H1 (cell line): Measurements from ENCODE around the gene MT2A. TPM values are rescaled to one million over a fixed set of nuclear protein-coding genes. Genes with fewer than 3 reads are reported as not detected.
"Not testable (repeated sequence)": the region's sequence is repeated elsewhere in the genome, so short reads cannot be mapped to it uniquely, and the experiment has no call there.

ENCODE experiments used
- CTCF ChIA-PET: fragments of 300-600 bp; sonication (Branson Sonifier 250); formaldehyde crosslinking; loops from one replicate; lab custom pipeline; 2021; ENCODE audit not compliant: partially characterized antibody; lab: Charles Lee
- POLR2A ChIA-PET: fragments of 300-600 bp; sonication (Branson Sonifier 250); formaldehyde crosslinking; loops from one replicate; lab custom pipeline; 2021; ENCODE audit warnings: inconsistent platforms; ENCODE audit not compliant: partially characterized antibody; lab: Charles Lee
- DNase-seq, 2 experiments: peaks; one replicate each; pipeline versions ENCODE4 v3.0.0 to v3.0.0-alpha.2; 2010 to 2022; ENCODE audit warnings: low spot score in 2 of 2, low read depth in 1 of 2, mixed read lengths in 1 of 2
- FAIRE-seq: peaks from 2 replicates; lab custom pipeline; 2011; peaks lifted over from hg19 to GRCh38; lab: Jason Lieb, UNC
- H2AFZ ChIP-seq: 2 replicates; pipeline ENCODE4 v1.8.1; 2012; ENCODE audit warnings: low read length, inconsistent platforms
- H2AK5ac ChIP-seq: 2 replicates; pipeline ENCODE4 v1.6.1; 2013; ENCODE audit warnings: low read depth, low read length
- H2BK120ac ChIP-seq: replicated peaks from 2 replicates; pipeline ENCODE3; 2013; ENCODE audit warnings: low read depth, low read length, inconsistent platforms
- H2BK12ac ChIP-seq: 2 replicates; pipeline ENCODE4 v1.6.1; 2013; ENCODE audit warnings: low read depth, low read length
- H2BK15ac ChIP-seq: 2 replicates; pipeline ENCODE4 v1.6.1; 2013; ENCODE audit warnings: low read length
- H2BK20ac ChIP-seq: 2 replicates; pipeline ENCODE4 v1.6.1; 2013; ENCODE audit warnings: low read length
- H2BK5ac ChIP-seq: 2 replicates; pipeline ENCODE4 v1.6.1; 2013; ENCODE audit warnings: low read depth, low read length
- H3K14ac ChIP-seq: 2 replicates; pipeline ENCODE4 v1.6.1; 2013; ENCODE audit warnings: inconsistent platforms; ENCODE audit not compliant: insufficient read length
- H3K18ac ChIP-seq: 2 replicates; pipeline ENCODE4 v1.6.1; 2013; ENCODE audit warnings: low read length; ENCODE audit errors: extremely low read depth
- H3K23ac ChIP-seq: 2 replicates; pipeline ENCODE4 v1.6.1; 2013; ENCODE audit warnings: inconsistent platforms; ENCODE audit not compliant: insufficient read length
- H3K23me2 ChIP-seq: 2 replicates; pipeline ENCODE4 v1.6.1; 2013; ENCODE audit warnings: low read depth, low read length
- H3K27ac ChIP-seq: 2 replicates; pipeline ENCODE4 v1.6.1; 2011; ENCODE audit warnings: low read depth, low read length, inconsistent platforms
- H3K27me3 ChIP-seq, 4 experiments: replicated peaks in 1 of 4; 1 replicate in 1 of 4; 2 replicates in 3 of 4; pipeline versions ENCODE4 v1.6.1 to v1.8.1; 2011 to 2013; ENCODE audit warnings: low read length in 3 of 4, mild to moderate bottlenecking in 3 of 4, inconsistent platforms in 2 of 4, mixed read lengths in 2 of 4, moderate library complexity in 1 of 4; ENCODE audit not compliant: control insufficient read depth in 3 of 4, insufficient read depth in 3 of 4; ENCODE audit errors: extremely low read depth in 1 of 4
- H3K36me3 ChIP-seq, 4 experiments: 2 replicates each; pipeline versions ENCODE4 v1.6.1 to v1.8.1; 2011 to 2013; ENCODE audit warnings: mild to moderate bottlenecking in 4 of 4, low read length in 3 of 4, moderate library complexity in 2 of 4, control low read depth in 1 of 4, inconsistent platforms in 1 of 4; ENCODE audit not compliant: insufficient read depth in 4 of 4, control insufficient read depth in 2 of 4
- H3K4ac ChIP-seq: replicated peaks from 2 replicates; pipeline ENCODE3; 2013; ENCODE audit warnings: low read length, low read depth, mixed read lengths, inconsistent platforms; ENCODE audit not compliant: insufficient read length
- H3K4me1 ChIP-seq, 4 experiments: replicated peaks in 1 of 4; 1 replicate in 1 of 4; 2 replicates in 3 of 4; pipeline versions ENCODE4 v1.6.1 to v1.8.1; 2011 to 2013; ENCODE audit warnings: low read length in 3 of 4, inconsistent platforms in 2 of 4, mixed read lengths in 1 of 4; ENCODE audit not compliant: insufficient read depth in 4 of 4, control insufficient read depth in 3 of 4
- H3K4me2 ChIP-seq, 2 experiments: 2 replicates each; pipeline versions ENCODE4 v1.6.1 to v1.8.1; 2011 to 2013; ENCODE audit warnings: low read depth in 2 of 2, low read length in 2 of 2, control low read depth in 1 of 2, inconsistent platforms in 1 of 2, mild to moderate bottlenecking in 1 of 2; ENCODE audit not compliant: insufficient read depth in 1 of 2
- H3K4me3 ChIP-seq, 4 experiments: fragments of 200-600, 300-600 bp in 1 of 4; sonication (generic), shearing (Covaris generic), sonication (Bioruptor Twin) in 1 of 4; 2 replicates each; pipeline versions ENCODE4 v1.5.1 to v1.8.1; 2011 to 2016; ENCODE audit warnings: low read length in 4 of 4, low read depth in 3 of 4, control low read depth in 2 of 4, inconsistent platforms in 2 of 4, mild to moderate bottlenecking in 2 of 4, mixed read lengths in 1 of 4, moderate library complexity in 1 of 4; ENCODE audit not compliant: insufficient read depth in 2 of 4; ENCODE audit errors: extremely low read depth in 1 of 4
- H3K56ac ChIP-seq: replicated peaks from 2 replicates; pipeline ENCODE3; 2013; ENCODE audit warnings: low read depth, mild to moderate bottlenecking, mixed read lengths, low read length, inconsistent platforms; ENCODE audit not compliant: insufficient read length
- H3K79me1 ChIP-seq: 2 replicates; pipeline ENCODE4 v1.6.1; 2013; ENCODE audit warnings: low read depth, low read length, control low read depth
- H3K79me2 ChIP-seq, 2 experiments: 2 replicates each; pipeline versions ENCODE4 v1.6.1 to v1.8.1; 2012 to 2013; ENCODE audit warnings: low read length in 2 of 2, mild to moderate bottlenecking in 2 of 2, inconsistent platforms in 1 of 2; ENCODE audit not compliant: insufficient read depth in 2 of 2, control insufficient read depth in 1 of 2
- H3K9ac ChIP-seq, 4 experiments: replicated peaks in 1 of 4; 1 replicate in 1 of 4; 2 replicates in 3 of 4; pipeline versions ENCODE4 v1.6.1 to v1.8.1; 2011 to 2013; ENCODE audit warnings: low read depth in 3 of 4, low read length in 3 of 4, control low read depth in 2 of 4, mild to moderate bottlenecking in 2 of 4, moderate library complexity in 2 of 4, inconsistent platforms in 1 of 4; ENCODE audit errors: extremely low read depth in 1 of 4
- H3K9me3 ChIP-seq, 2 experiments: 2 replicates each; pipeline versions ENCODE4 v1.6.1 to v1.8.1; 2012 to 2013; ENCODE audit warnings: mild to moderate bottlenecking in 2 of 2, moderate library complexity in 2 of 2, control low read depth in 1 of 2, inconsistent platforms in 1 of 2, low read depth in 1 of 2, low read length in 1 of 2, mixed read lengths in 1 of 2; ENCODE audit not compliant: insufficient read depth in 2 of 2
- H4K20me1 ChIP-seq, 2 experiments: replicated peaks in 1 of 2; 2 replicates each; pipeline versions ENCODE3 to v1.8.1; 2011 to 2013; ENCODE audit warnings: inconsistent platforms in 2 of 2, low read length in 2 of 2, mild to moderate bottlenecking in 1 of 2; ENCODE audit not compliant: insufficient read depth in 2 of 2, control insufficient read depth in 1 of 2
- H4K5ac ChIP-seq: 2 replicates; pipeline ENCODE4 v1.6.1; 2013; ENCODE audit warnings: low read length, low read depth, mixed read lengths, inconsistent platforms; ENCODE audit not compliant: insufficient read length
- H4K8ac ChIP-seq: 2 replicates; pipeline ENCODE4 v1.8.0; 2013; ENCODE audit warnings: mild to moderate bottlenecking, moderate library complexity, low read length, inconsistent platforms; ENCODE audit not compliant: insufficient read depth; ENCODE audit errors: extremely low read depth
- H4K91ac ChIP-seq: replicated peaks from 2 replicates; pipeline ENCODE3; 2013; ENCODE audit warnings: low read length, mixed read lengths, inconsistent platforms; ENCODE audit not compliant: insufficient read length
- WGBS, 2 experiments: shearing (Covaris generic) in 1 of 2; methylation state at CpG; one replicate each; pipeline versions ENCODE4 v1.1.6 to v1.1.7; 2013 to 2015; ENCODE audit warnings: low lambda C conversion rate in 2 of 2, mixed read lengths in 2 of 2, inconsistent platforms in 1 of 2, low coverage in 1 of 2, missing lambda C conversion rate in 1 of 2; ENCODE audit not compliant: insufficient replicate concordance in 2 of 2, insufficient coverage in 1 of 2, insufficient read length in 1 of 2; ENCODE audit errors: extremely low coverage in 1 of 2, missing lambda C conversion rate in 1 of 2; 5-methylcytosine and 5-hydroxymethylcytosine counted together
- polyA plus RNA-seq, 7 experiments: library from polyadenylated mRNA; depleted of rRNA in 3 of 7; stranded (reverse) in 5 of 7; unstranded in 2 of 7; fragments of >200 nt in 5 of 7; fragments of 200-250 nt in 2 of 7; gene quantifications; 1 replicate in 5 of 7; 2 replicates in 1 of 7; 4 replicates in 1 of 7; pipeline versions ENCODE4 v1.2.1 to v1.2.3, GENCODE V29; 2011 to 2013; ENCODE audit warnings: missing spikeins in 2 of 7, mixed read lengths in 2 of 7
- total RNA-seq: library from RNA; stranded (reverse); fragmentation: NEBNext Ultra II Directional; extraction: Animal tissue kit (Norgen Biotek cat#: 25700); gene quantifications from 2 replicates; pipeline ENCODE4 v1.2.1, GENCODE V29; 2021

MT2A gene
- total and polyA plus RNA-seq, 2 of the 8 experiments (the other 6 are each of a cell fraction or from before 2014, with no cell fraction given) = 9.5 to 30.1 TPM

DNA sequence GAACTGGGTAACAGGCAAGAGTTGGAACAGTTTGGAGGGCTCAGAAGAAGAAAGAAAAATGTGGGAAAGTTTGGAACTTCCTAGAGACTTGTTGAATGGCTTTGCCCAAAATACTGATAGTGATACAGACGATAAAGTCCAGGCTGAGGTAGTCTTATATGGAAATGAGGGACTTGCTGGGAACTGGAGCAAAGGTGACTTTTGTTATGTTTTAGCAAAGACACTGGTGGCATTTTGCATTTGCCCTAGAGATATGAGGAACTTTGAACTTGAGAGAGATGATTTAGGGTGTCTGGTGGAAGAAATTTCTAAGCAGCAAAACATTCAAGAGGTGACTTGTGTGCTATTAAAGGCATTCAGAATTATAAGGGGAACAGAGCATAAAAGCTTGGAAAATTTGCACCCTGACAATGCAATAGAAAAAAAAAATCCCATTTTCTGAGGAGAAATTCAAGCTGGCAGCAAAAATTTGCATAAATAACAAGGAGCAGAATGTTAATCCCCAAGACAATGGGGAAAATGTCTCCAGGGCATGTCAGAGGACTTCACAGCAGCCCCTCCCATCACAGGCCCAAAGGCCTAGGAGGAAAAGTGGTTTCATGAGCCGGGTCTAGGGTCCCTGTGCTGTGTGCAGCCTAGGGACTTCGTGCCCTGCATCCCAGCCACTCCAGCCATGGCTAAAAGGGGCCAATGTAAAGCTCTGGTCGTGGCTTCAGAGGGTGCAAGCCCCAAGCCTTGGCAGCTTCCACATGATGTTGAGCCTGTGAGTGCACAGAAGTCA is 13.5 kb downstream of the MT2A start:
- not testable (repeated sequence) for H3K27ac ChIP-seq, H3K4me3 ChIP-seq, H3K9ac ChIP-seq, H2BK20ac ChIP-seq, H3K4ac ChIP-seq, H2BK15ac ChIP-seq, H2BK12ac ChIP-seq, H4K5ac ChIP-seq, H2BK120ac ChIP-seq, FAIRE-seq, H3K18ac ChIP-seq, DNase-seq, H3K23ac ChIP-seq, H2AFZ ChIP-seq, H3K23me2 ChIP-seq, H4K20me1 ChIP-seq, H3K36me3 ChIP-seq, H3K79me2 ChIP-seq, H4K8ac ChIP-seq, H4K91ac ChIP-seq, H2BK5ac ChIP-seq, H3K9me3 ChIP-seq, H3K79me1 ChIP-seq, H2AK5ac ChIP-seq, H3K56ac ChIP-seq, H3K14ac ChIP-seq
- H3K4me2 ChIP-seq = peak overlapping the region in 1 of 2 experiments; percentile 10; a peak in 1 of 4 replicates
- peaks cover 0 to 31% (median 22%) of the 10 kb centered on the region in 4 experiments; a peak in 6 of 7 replicates for H3K4me1 ChIP-seq
- ChIA-PET CTCF (interaction anchor here (1.8 kb wide), 1 partner anchor 21 kb away, joined by 9 read pairs; no protein-coding TSS in a partner anchor), POLR2A (interaction anchor here (1.0 to 1.4 kb wide), 2 partner anchors 10 to 12 kb away, joined by 3 to 4 read pairs; partner anchors contain the start of gene MT1M)
- H3K27me3 ChIP-seq = peaks cover 60 to 89% (median 84%) of the 10 kb centered on the region in 4 experiments
- WGBS, 2 experiments = 46% methylated on average over 4 of the region's 4 CpGs; no CpG with 5 or more reads in 1 of the 2 experiments
